ENCODE measurements around the gene ATP5PD. TPM values are rescaled to one million over a fixed set of nuclear protein-coding genes. Genes with fewer than 3 reads are reported as not detected.
"Not testable (repeated sequence)": the region's sequence is repeated elsewhere in the genome, so short reads cannot be mapped to it uniquely, and the experiment has no call there.

Gene ATP5PD
- polyA plus RNA-seq, 3 donors from 2014 or later: 257 to 366 (median 261) TPM

- H3K4me3 Mint-ChIP-seq: peak within 1 kb of the TSS; percentile 91 to 96 (median 93)
- H3K9me3 Mint-ChIP-seq: no peaks in the 10 kb centered on the region
- H3K4me1 Mint-ChIP-seq: peaks cover 26 to 35% of the 10 kb centered on the region in 2 donors
- H3K27ac Mint-ChIP-seq: peak within 1 kb of the TSS; percentile 89 to 95 (median 93)
- DNase-seq: peak; percentile 85 to 86 (median 86)
- peaks cover 0 to 2% (median 2%) of the 10 kb centered on the region in 3 donors for H3K27me3 Mint-ChIP-seq (ENCODE audit: low read depth in 3 of 3)
- peaks cover 4 to 12% (median 8%) of the 10 kb centered on the region in 3 donors for H3K36me3 Mint-ChIP-seq
Observed at GRCh38 chr17:75012346-75013091, 34.2 kb downstream of the ATP5PD start, which contains the start of gene MRPL58. Gene MRPL58, plus strand, starts transcription at chr17:75012670. Its CDS starts 17 bp downstream, at chr17:75012687.

- Mint-ChIP-seq H3K4me3 (peak overlapping the region; percentile 91 to 96 (median 93)), H3K4me1 (peaks cover 26 to 35% of the 10 kb centered on the region in 2 donors), H3K27ac (peak overlapping the region; percentile 79 to 95 (median 93)), H3K9me3 (no peaks in the 10 kb centered on the region), H3K27me3 (ENCODE audit: low read depth in 3 of 3) (peaks cover 0 to 2% (median 2%) of the 10 kb centered on the region in 3 donors), H3K36me3 (peaks cover 4 to 12% (median 8%) of the 10 kb centered on the region in 3 donors)
- no peak for DNase-seq
Observed at GRCh38 chr17:75012096-75012345, 34.7 kb downstream of the ATP5PD start.

GRCh38 chr17:75011401-75012095 lies 35.2 kb downstream of the ATP5PD start:
- Mint-ChIP-seq H3K4me3 (peak overlapping the region; percentile 91 to 96 (median 93)), H3K9me3 (no peaks in the 10 kb centered on the region), H3K27ac (peak overlapping the region in 4 of 6 donors; percentile 79 to 95 (median 90)), H3K27me3 (ENCODE audit: low read depth in 3 of 3) (peaks cover 0 to 2% (median 2%) of the 10 kb centered on the region in 3 donors), H3K36me3 (peaks cover 4 to 8% (median 8%) of the 10 kb centered on the region in 3 donors), H3K4me1 (peaks cover 26 to 35% of the 10 kb centered on the region in 2 donors)
- no peak for DNase-seq

- Mint-ChIP-seq H3K4me3 (peak overlapping the region; percentile 18 to 96 (median 53)), H3K9me3 (no peaks in the 10 kb centered on the region), H3K4me1 (peaks cover 26 to 35% of the 10 kb centered on the region in 2 donors), H3K27me3 (ENCODE audit: low read depth in 3 of 3) (peaks cover 2% of the 10 kb centered on the region in 3 donors), H3K36me3 (peaks cover 4 to 8% (median 8%) of the 10 kb centered on the region in 3 donors), H3K27ac (peak overlapping the region in 1 of 6 donors; percentile 23)
- DNase-seq: no peak
Observed at GRCh38 chr17:75010683-75011400, 35.9 kb downstream of the ATP5PD start.

GRCh38 chr17:75009139-75009724 lies 37.5 kb downstream of the ATP5PD start:
- H3K9me3 Mint-ChIP-seq: no peaks in the 10 kb centered on the region
- no peak overlapping the region for H3K4me3 Mint-ChIP-seq
- no peak for DNase-seq
- peaks cover 0 to 4% (median 4%) of the 10 kb centered on the region in 3 donors for H3K36me3 Mint-ChIP-seq
- H3K27ac Mint-ChIP-seq: no peak overlapping the region
- H3K27me3 Mint-ChIP-seq (ENCODE audit: low read depth in 3 of 3): peaks cover 2% of the 10 kb centered on the region in 3 donors
- H3K4me1 Mint-ChIP-seq: peaks cover 19 to 22% of the 10 kb centered on the region in 2 donors

- no peak for DNase-seq
- Mint-ChIP-seq H3K36me3 (no peaks in the 10 kb centered on the region), H3K9me3 (no peaks in the 10 kb centered on the region), H3K27me3 (ENCODE audit: low read depth in 3 of 3) (peaks cover 2% of the 10 kb centered on the region in 3 donors), H3K4me1 (peaks cover 13 to 14% of the 10 kb centered on the region in 2 donors), H3K4me3 (no peak overlapping the region), H3K27ac (no peak overlapping the region)
Observed at GRCh38 chr17:75008373-75008772, 38.4 kb downstream of the ATP5PD start.

- DNase-seq: no peak
- Mint-ChIP-seq H3K4me1 (no peaks in the 10 kb centered on the region), H3K36me3 (no peaks in the 10 kb centered on the region), H3K27ac (no peak overlapping the region), H3K9me3 (no peaks in the 10 kb centered on the region), H3K4me3 (no peak overlapping the region), H3K27me3 (ENCODE audit: low read depth in 3 of 3) (peaks cover 2 to 8% (median 3%) of the 10 kb centered on the region in 3 donors)
Observed at GRCh38 chr17:75006653-75007052, 40.1 kb downstream of the ATP5PD start.

GRCh38 chr17:75006084-75006483 lies 40.7 kb downstream of the ATP5PD start:
- H3K36me3 Mint-ChIP-seq; H3K27ac Mint-ChIP-seq; H3K9me3 Mint-ChIP-seq; H3K4me1 Mint-ChIP-seq; DNase-seq; H3K27me3 Mint-ChIP-seq (ENCODE audit: low read depth in 3 of 3); H3K4me3 Mint-ChIP-seq: not testable (repeated sequence)

GRCh38 chr17:75005291-75005690 lies 41.5 kb downstream of the ATP5PD start:
- no peaks in the 10 kb centered on the region for H3K4me1 Mint-ChIP-seq
- H3K36me3 Mint-ChIP-seq: no peaks in the 10 kb centered on the region
- no peak overlapping the region for H3K4me3 Mint-ChIP-seq
- H3K27me3 Mint-ChIP-seq (ENCODE audit: low read depth in 3 of 3): peaks cover 2 to 8% (median 3%) of the 10 kb centered on the region in 3 donors
- no peak overlapping the region for H3K27ac Mint-ChIP-seq
- H3K9me3 Mint-ChIP-seq: no peaks in the 10 kb centered on the region
- no peak for DNase-seq

GRCh38 chr17:75004371-75004770 lies 42.4 kb downstream of the ATP5PD start:
- Mint-ChIP-seq H3K36me3 (no peaks in the 10 kb centered on the region), H3K27me3 (ENCODE audit: low read depth in 3 of 3) (peaks cover 2 to 8% (median 3%) of the 10 kb centered on the region in 3 donors), H3K9me3 (no peaks in the 10 kb centered on the region), H3K4me1 (no peaks in the 10 kb centered on the region), H3K27ac (no peak overlapping the region), H3K4me3 (no peak overlapping the region)
- DNase-seq: no peak

- no peak overlapping the region for H3K27ac Mint-ChIP-seq
- DNase-seq: no peak
- no peaks in the 10 kb centered on the region for H3K9me3 Mint-ChIP-seq
- no peak overlapping the region for H3K4me3 Mint-ChIP-seq
- peaks cover 2 to 8% (median 3%) of the 10 kb centered on the region in 3 donors for H3K27me3 Mint-ChIP-seq (ENCODE audit: low read depth in 3 of 3)
- no peaks in the 10 kb centered on the region for H3K4me1 Mint-ChIP-seq
- no peaks in the 10 kb centered on the region for H3K36me3 Mint-ChIP-seq
Observed at GRCh38 chr17:75003957-75004355, 42.8 kb downstream of the ATP5PD start.

GRCh38 chr17:75003070-75003956 lies 43.5 kb downstream of the ATP5PD start:
- no peaks in the 10 kb centered on the region for H3K9me3 Mint-ChIP-seq
- H3K27me3 Mint-ChIP-seq (ENCODE audit: low read depth in 3 of 3): peaks cover 2 to 8% (median 3%) of the 10 kb centered on the region in 3 donors
- no peaks in the 10 kb centered on the region for H3K36me3 Mint-ChIP-seq
- H3K4me1 Mint-ChIP-seq: peaks cover 0 to 4% of the 10 kb centered on the region in 2 donors
- H3K27ac Mint-ChIP-seq: no peak overlapping the region
- no peak for DNase-seq
- no peak overlapping the region for H3K4me3 Mint-ChIP-seq
